Neuronal stem cell (in vitro differentiated cells): ENCODE data around the gene CEBPE.

Source experiments
- DNase-seq: peaks from one replicate; pipeline ENCODE4 v3.0.0-alpha.2; 2013; ENCODE audit warnings: low spot score
- H2AFZ ChIP-seq: one replicate; pipeline ENCODE4 v1.6.1; 2013; ENCODE audit warnings: mild to moderate bottlenecking, low read length, inconsistent platforms
- H2AK5ac ChIP-seq: 2 replicates; pipeline ENCODE4 v1.6.1; 2013; ENCODE audit warnings: low read depth, mild to moderate bottlenecking, inconsistent platforms, low read length, moderate library complexity, mixed read lengths
- H2BK120ac ChIP-seq: 2 replicates; pipeline ENCODE4 v1.6.1; 2013; ENCODE audit warnings: low read depth, mild to moderate bottlenecking, inconsistent platforms, low read length, moderate library complexity, mixed read lengths
- H2BK12ac ChIP-seq: one replicate; pipeline ENCODE4 v1.6.1; 2013; ENCODE audit warnings: low read length, inconsistent platforms
- H2BK15ac ChIP-seq: 2 replicates; pipeline ENCODE4 v1.6.1; 2013; ENCODE audit warnings: mild to moderate bottlenecking, low read length, inconsistent platforms, mixed read lengths
- H2BK5ac ChIP-seq: one replicate; pipeline ENCODE4 v1.6.1; 2013; ENCODE audit warnings: inconsistent platforms, mild to moderate bottlenecking, low read length, moderate library complexity
- H3K14ac ChIP-seq: one replicate; pipeline ENCODE4 v1.6.1; 2013; ENCODE audit warnings: low read length, inconsistent platforms
- H3K18ac ChIP-seq: 2 replicates; pipeline ENCODE4 v1.6.1; 2013; ENCODE audit warnings: low read length, inconsistent platforms
- H3K23ac ChIP-seq: 2 replicates; pipeline ENCODE4 v1.6.1; 2013; ENCODE audit warnings: low read depth, mild to moderate bottlenecking, mixed read lengths, low read length, inconsistent platforms; ENCODE audit not compliant: poor library complexity
- H3K27ac ChIP-seq: replicated peaks from 3 replicates; pipeline ENCODE4 v1.5.1; 2013; ENCODE audit warnings: low read length, inconsistent platforms
- H3K27me3 ChIP-seq, 3 experiments: 2 replicates each; pipeline ENCODE4 v1.6.1; 2013; ENCODE audit warnings: low read length in 3 of 3, mild to moderate bottlenecking in 2 of 3, inconsistent platforms in 1 of 3, low read depth in 1 of 3, mixed read lengths in 1 of 3, moderate library complexity in 1 of 3; ENCODE audit not compliant: control insufficient read depth in 3 of 3, insufficient read depth in 3 of 3
- H3K36me3 ChIP-seq, 2 donors: replicated peaks in 1 of 2; 2 replicates each; pipeline ENCODE4 v1.6.1; 2013; ENCODE audit warnings: low read length in 2 of 2; ENCODE audit not compliant: control insufficient read depth in 2 of 2, insufficient read depth in 2 of 2
- H3K4ac ChIP-seq: 2 replicates; pipeline ENCODE4 v1.6.1; 2013; ENCODE audit warnings: inconsistent platforms, mild to moderate bottlenecking, low read length, moderate library complexity
- H3K4me1 ChIP-seq, 2 donors: 1 replicate in 1 of 2; 2 replicates in 1 of 2; pipeline ENCODE4 v1.6.1; 2013; ENCODE audit warnings: low read length in 2 of 2, low read depth in 1 of 2; ENCODE audit not compliant: control insufficient read depth in 2 of 2, insufficient read depth in 1 of 2
- H3K4me2 ChIP-seq: one replicate; pipeline ENCODE4 v1.6.1; 2013; ENCODE audit warnings: mild to moderate bottlenecking, low read length, inconsistent platforms; ENCODE audit not compliant: insufficient read depth, poor library complexity, severe bottlenecking
- H3K4me3 ChIP-seq, 2 donors: 2 replicates each; pipeline ENCODE4 v1.5.1; 2013; ENCODE audit warnings: low read length in 2 of 2, mild to moderate bottlenecking in 2 of 2, inconsistent platforms in 1 of 2, moderate library complexity in 1 of 2
- H3K79me1 ChIP-seq: one replicate; pipeline ENCODE4 v1.6.1; 2013; ENCODE audit warnings: low read depth, mild to moderate bottlenecking, inconsistent platforms, low read length, moderate library complexity
- H3K9ac ChIP-seq: one replicate; pipeline ENCODE4 v1.6.1; 2013; ENCODE audit warnings: mild to moderate bottlenecking, low read depth, low read length, inconsistent platforms; ENCODE audit not compliant: poor library complexity
- H3K9me3 ChIP-seq, 2 donors: replicated peaks in 1 of 2; 2 replicates each; pipeline versions ENCODE3 to v1.6.1; 2013; ENCODE audit warnings: low read length in 2 of 2, mild to moderate bottlenecking in 2 of 2, inconsistent platforms in 1 of 2, low read depth in 1 of 2, mixed read lengths in 1 of 2, moderate library complexity in 1 of 2; ENCODE audit not compliant: control insufficient read depth in 2 of 2, insufficient read depth in 1 of 2
- H4K8ac ChIP-seq: one replicate; pipeline ENCODE4 v1.6.1; 2013; ENCODE audit warnings: low read depth, mild to moderate bottlenecking, inconsistent platforms, low read length, moderate library complexity
- H4K91ac ChIP-seq: one replicate; pipeline ENCODE4 v1.6.1; 2013; ENCODE audit warnings: low read length, low read depth, mild to moderate bottlenecking, inconsistent platforms; ENCODE audit not compliant: poor library complexity
- WGBS, 2 donors: extraction: QIAGEN DNeasy Blood & Tissue Kit; methylation state at CpG; one replicate each; pipeline ENCODE4 v1.1.7; 2013; ENCODE audit warnings: missing lambda C conversion rate in 2 of 2, mixed read lengths in 1 of 2; ENCODE audit not compliant: insufficient read length in 2 of 2, insufficient replicate concordance in 1 of 2; ENCODE audit errors: extremely low coverage in 2 of 2; 5-methylcytosine and 5-hydroxymethylcytosine counted together

CEBPE gene

GRCh38 chr14:23071244-23071920, 47.7 kb downstream of the CEBPE start:
- Histone ChIP-seq H2BK5ac (peak overlapping the region; percentile 35), H3K4me1 (peaks cover 22 to 25% of the 10 kb centered on the region in 2 donors), H3K36me3 (peaks cover 42 to 70% of the 10 kb centered on the region in 2 donors), H2BK120ac (no peak overlapping the region), H3K4ac (no peak overlapping the region), H3K9me3 (no peaks in the 10 kb centered on the region), H3K79me1 (peaks cover 5% of the 10 kb centered on the region), H4K8ac (no peak overlapping the region), H2AFZ (peak overlapping the region; percentile 64), H3K27me3 (no peaks in the 10 kb centered on the region), H2AK5ac (no peak overlapping the region), H3K18ac (peak overlapping the region; percentile 90), H2BK12ac (no peak overlapping the region), H3K14ac (no peak overlapping the region), H3K27ac (peak overlapping the region; percentile 70), H3K23ac (peak overlapping the region; percentile 74), H3K9ac (peak overlapping the region; percentile 66), H3K4me3 (peak overlapping the region; percentile 83 to 84), H3K4me2 (peak overlapping the region; percentile 45), H2BK15ac (no peak overlapping the region), H4K91ac (no peak overlapping the region)
- peak; percentile 82 for DNase-seq
- WGBS, 2 donors = 100% methylated on average over 1 of the region's 14 CpGs; no CpG with 5 or more reads in 1 of the 2 donors

- H3K23ac ChIP-seq = no peak overlapping the region
- no peak overlapping the region for H2BK15ac ChIP-seq
- H2AFZ ChIP-seq = no peak overlapping the region
- H4K91ac ChIP-seq = no peak overlapping the region
- no peak overlapping the region for H3K4ac ChIP-seq
- peaks cover 44 to 70% of the 10 kb centered on the region in 2 donors for H3K36me3 ChIP-seq
- no peaks in the 10 kb centered on the region for H3K27me3 ChIP-seq
- no peak overlapping the region for H3K18ac ChIP-seq
- WGBS, 2 donors = 100% methylated on average over 1 of the region's 10 CpGs
- DNase-seq = no peak
- H2BK12ac ChIP-seq = no peak overlapping the region
- peaks cover 5% of the 10 kb centered on the region for H3K79me1 ChIP-seq
- no peak overlapping the region for H2AK5ac ChIP-seq
- peaks cover 23 to 25% of the 10 kb centered on the region in 2 donors for H3K4me1 ChIP-seq
- no peak overlapping the region for H2BK120ac ChIP-seq
- H2BK5ac ChIP-seq = peak overlapping the region; percentile 35
- no peak overlapping the region for H4K8ac ChIP-seq
- peak overlapping the region; percentile 83 to 84 for H3K4me3 ChIP-seq
- no peaks in the 10 kb centered on the region for H3K9me3 ChIP-seq
- peak overlapping the region; percentile 56 for H3K4me2 ChIP-seq
- H3K27ac ChIP-seq = peak overlapping the region; percentile 48
- H3K9ac ChIP-seq = no peak overlapping the region
- H3K14ac ChIP-seq = no peak overlapping the region
Measured at GRCh38 chr14:23070262-23071129, 48.6 kb downstream of the CEBPE start.

GRCh38 chr14:23069413-23069806, 49.6 kb downstream of the CEBPE start:
- no peaks in the 10 kb centered on the region for H3K27me3 ChIP-seq
- H3K4me3 ChIP-seq = peak overlapping the region in 1 of 2 donors; percentile 83
- peaks cover 5% of the 10 kb centered on the region for H3K79me1 ChIP-seq
- H3K4me2 ChIP-seq = no peak overlapping the region
- peak overlapping the region; percentile 59 for H3K27ac ChIP-seq
- no peak overlapping the region for H4K91ac ChIP-seq
- H3K14ac ChIP-seq = no peak overlapping the region
- H2BK5ac ChIP-seq = no peak overlapping the region
- H3K18ac ChIP-seq = no peak overlapping the region
- no peaks in the 10 kb centered on the region for H3K9me3 ChIP-seq
- DNase-seq = no peak
- no peak overlapping the region for H3K23ac ChIP-seq
- no peak overlapping the region for H2BK15ac ChIP-seq
- H2BK12ac ChIP-seq = no peak overlapping the region
- no peak overlapping the region for H3K4ac ChIP-seq
- no peak overlapping the region for H2AK5ac ChIP-seq
- H4K8ac ChIP-seq = no peak overlapping the region
- H3K36me3 ChIP-seq = peaks cover 45 to 70% of the 10 kb centered on the region in 2 donors
- no peak overlapping the region for H3K9ac ChIP-seq
- peaks cover 23 to 25% of the 10 kb centered on the region in 2 donors for H3K4me1 ChIP-seq
- no peak overlapping the region for H2AFZ ChIP-seq
- WGBS, 2 donors = no CpG with 5 or more reads among the region's 4 CpGs
- no peak overlapping the region for H2BK120ac ChIP-seq
